Dermis blood vessel endothelial cell (primary cell): Measurements from ENCODE around the gene HBE1. TPM values are rescaled to one million over a fixed set of nuclear protein-coding genes. Genes with fewer than 3 reads are reported as not detected.

Source experiments
- DNase-seq: peaks from one replicate; pipeline ENCODE4 v3.0.0; 2010
- total RNA-seq: library from RNA; depleted of rRNA; stranded (reverse); fragments of >200 nt; gene quantifications from 2 replicates; pipeline ENCODE4 v1.2.3, GENCODE V29; 2014

The HBE1 gene
- total RNA-seq, 1 donor from 2014 or later, result not detected

GRCh38 chr11:5232176-5232575 lies 37.6 kb downstream of the HBE1 start:
- DNase-seq, result no peak

DNA sequence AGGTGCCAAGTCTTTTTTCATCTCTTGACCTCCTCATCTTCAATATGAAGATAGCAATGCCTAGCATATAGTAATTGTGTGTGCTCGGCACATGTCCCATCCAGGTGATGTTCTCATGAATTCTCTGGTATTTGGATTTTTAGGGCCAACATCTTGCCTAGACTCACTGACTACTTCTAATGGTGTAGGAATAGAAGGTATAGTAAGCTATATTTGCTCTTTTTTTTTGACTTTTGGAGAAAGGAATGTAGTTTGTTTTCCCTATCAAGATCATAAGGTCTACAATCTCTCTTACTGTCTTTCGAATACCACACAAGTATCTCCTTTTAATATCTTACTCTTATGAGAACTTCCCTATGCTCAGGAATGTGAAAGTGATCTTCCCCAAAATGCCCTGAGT lies 38.6 kb downstream of the HBE1 start:
- no peak for DNase-seq

- DNase-seq, result no peak
Measured at GRCh38 chr11:5230266-5230665, 39.5 kb downstream of the HBE1 start.

- no peak for DNase-seq
Measured at GRCh38 chr11:5229796-5230195, 39.9 kb downstream of the HBE1 start.

DNA sequence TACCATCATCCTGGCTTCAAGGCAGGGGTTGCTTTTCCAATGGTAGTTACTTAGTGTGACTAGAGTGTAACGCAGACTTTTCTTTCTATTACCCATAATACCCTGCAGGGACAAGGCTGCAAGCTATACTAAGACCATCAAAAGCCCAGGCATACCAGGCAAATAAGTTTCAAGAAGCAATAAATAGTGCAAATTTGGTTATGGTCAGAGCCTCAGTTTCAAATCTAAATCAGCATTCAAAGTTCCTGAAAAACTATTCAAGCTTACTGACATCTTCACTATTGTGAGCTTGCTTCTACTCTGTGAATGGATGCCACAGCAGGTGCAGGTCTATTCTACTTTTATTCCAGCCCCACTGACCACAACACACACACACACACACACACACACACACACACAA lies 40.4 kb downstream of the HBE1 start:
- no peak for DNase-seq

GRCh38 chr11:5228124-5228523 lies 41.6 kb downstream of the HBE1 start:
- no peak for DNase-seq

GRCh38 chr11:5227681-5228080 lies 42.1 kb downstream of the HBE1 start:
- DNase-seq, result no peak

- DNase-seq, result no peak
Measured at GRCh38 chr11:5226732-5227310, 42.9 kb downstream of the HBE1 start, which contains the start of gene HBB. TSS of gene HBB (minus strand) at chr11:5227071. CDS start at chr11:5227021, 50 bp downstream.

DNA sequence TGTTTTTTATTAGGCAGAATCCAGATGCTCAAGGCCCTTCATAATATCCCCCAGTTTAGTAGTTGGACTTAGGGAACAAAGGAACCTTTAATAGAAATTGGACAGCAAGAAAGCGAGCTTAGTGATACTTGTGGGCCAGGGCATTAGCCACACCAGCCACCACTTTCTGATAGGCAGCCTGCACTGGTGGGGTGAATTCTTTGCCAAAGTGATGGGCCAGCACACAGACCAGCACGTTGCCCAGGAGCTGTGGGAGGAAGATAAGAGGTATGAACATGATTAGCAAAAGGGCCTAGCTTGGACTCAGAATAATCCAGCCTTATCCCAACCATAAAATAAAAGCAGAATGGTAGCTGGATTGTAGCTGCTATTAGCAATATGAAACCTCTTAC lies 44.3 kb downstream of the HBE1 start:
- no peak for DNase-seq

DNA sequence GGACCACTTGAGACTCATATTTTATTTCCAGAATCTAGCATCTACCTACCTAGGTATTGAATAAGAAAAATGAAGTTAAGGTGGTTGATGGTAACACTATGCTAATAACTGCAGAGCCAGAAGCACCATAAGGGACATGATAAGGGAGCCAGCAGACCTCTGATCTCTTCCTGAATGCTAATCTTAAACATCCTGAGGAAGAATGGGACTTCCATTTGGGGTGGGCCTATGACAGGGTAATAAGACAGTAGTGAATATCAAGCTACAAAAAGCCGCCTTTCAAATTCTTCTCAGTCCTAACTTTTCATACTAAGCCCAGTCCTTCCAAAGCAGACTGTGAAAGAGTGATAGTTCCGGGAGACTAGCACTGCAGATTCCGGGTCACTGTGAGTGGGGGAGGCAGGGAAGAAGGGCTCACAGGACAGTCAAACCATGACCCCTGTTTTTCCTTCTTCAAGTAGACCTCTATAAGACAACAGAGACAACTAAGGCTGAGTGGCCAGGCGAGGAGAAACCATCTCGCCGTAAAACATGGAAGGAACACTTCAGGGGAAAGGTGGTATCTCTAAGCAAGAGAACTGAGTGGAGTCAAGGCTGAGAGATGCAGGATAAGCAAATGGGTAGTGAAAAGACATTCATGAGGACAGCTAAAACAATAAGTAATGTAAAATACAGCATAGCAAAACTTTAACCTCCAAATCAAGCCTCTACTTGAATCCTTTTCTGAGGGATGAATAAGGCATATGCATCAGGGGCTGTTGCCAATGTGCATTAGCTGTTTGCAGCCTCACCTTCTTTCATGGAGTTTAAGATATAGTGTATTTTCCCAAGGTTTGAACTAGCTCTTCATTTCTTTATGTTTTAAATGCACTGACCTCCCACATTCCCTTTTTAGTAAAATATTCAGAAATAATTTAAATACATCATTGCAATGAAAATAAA lies 44.9 kb downstream of the HBE1 start:
- no peak for DNase-seq

- DNase-seq, result no peak
Measured at GRCh38 chr11:5223686-5224085, 46.1 kb downstream of the HBE1 start.

GRCh38 chr11:5223146-5223545 lies 46.6 kb downstream of the HBE1 start:
- no peak for DNase-seq

Other genes starting within 250 kb of the HBE1 start
- gene OR52J3, start 223.4 kb downstream of the HBE1 start, total RNA-seq, result not detected in 2 replicates
- gene OR52E2, start 210.3 kb downstream of the HBE1 start, total RNA-seq, result not detected in 2 replicates
- gene OR52E1, start 200.4 kb downstream of the HBE1 start, total RNA-seq, result not detected in 2 replicates
- gene OR52A5, start 131.6 kb downstream of the HBE1 start, total RNA-seq, result not detected in 2 replicates
- gene OR52A1, start 115.2 kb downstream of the HBE1 start, total RNA-seq, result not detected in 2 replicates
- not detected in 2 replicates for gene OR51V1, start 69.3 kb downstream of the HBE1 start, total RNA-seq
- gene HBB, start 42.9 kb downstream of the HBE1 start, total RNA-seq, result not detected in 2 replicates
- not detected in 2 replicates for gene HBD, start 35.5 kb downstream of the HBE1 start, total RNA-seq
- gene HBG1, start 20.1 kb downstream of the HBE1 start, total RNA-seq, result not detected in 2 replicates
- not detected in 2 replicates for gene HBG2, start 15.2 kb downstream of the HBE1 start, total RNA-seq
- not detected in 2 replicates for gene OR51B4, start 32.0 kb upstream of the HBE1 start, total RNA-seq
- gene OR51B2, start 54.4 kb upstream of the HBE1 start, total RNA-seq, result not detected in 2 replicates
- not detected in 2 replicates for gene OR51B5, start 73.6 kb upstream of the HBE1 start, total RNA-seq
- gene OR51B6, start 81.6 kb upstream of the HBE1 start, total RNA-seq, result not detected in 2 replicates
- not detected in 2 replicates for gene OR51M1, start 113.9 kb upstream of the HBE1 start, total RNA-seq
- gene OR51Q1, start 152.2 kb upstream of the HBE1 start, total RNA-seq, result not detected in 2 replicates
- gene OR51I1, start 171.6 kb upstream of the HBE1 start, total RNA-seq, result not detected in 2 replicates
- not detected in 2 replicates for gene OR51I2, start 179.4 kb upstream of the HBE1 start, total RNA-seq
- gene OR52D1, start 218.7 kb upstream of the HBE1 start, total RNA-seq, result not detected in 2 replicates
- not detected in 2 replicates for gene UBQLN3, start 240.0 kb upstream of the HBE1 start, total RNA-seq
- gene UBQLNL, start 246.8 kb upstream of the HBE1 start, total RNA-seq, result 0.05 TPM in 1 of 2 replicates, not detected in the other